Activated B cell treated with CpG ODN at 0.5 μM for 24 hours (primary cell): ENCODE results near the gene RELT. TPM values are rescaled to one million over a fixed set of nuclear protein-coding genes. Genes with fewer than 3 reads are reported as not detected.

Experiments
- ATAC-seq: fragments of 200-7000 bp; cut with Tn5 transposase; one replicate; pipeline ENCODE4 v1.10.0; 2021; ENCODE audit warnings: low read depth, mild to moderate bottlenecking, moderate library complexity
- CTCF ChIA-PET: fragments of 350-600 bp; sonication (Branson Sonifier 250); formaldehyde crosslinking; loops from one replicate; lab custom pipeline; 2021; ENCODE audit warnings: antibody characterized with exemption; lab: Charles Lee
- POLR2A ChIA-PET: fragments of 350-600 bp; sonication (Branson Sonifier 250); formaldehyde crosslinking; loops from one replicate; lab custom pipeline; 2021; ENCODE audit warnings: antibody characterized with exemption; lab: Charles Lee
- DNase-seq: peaks from one replicate; pipeline ENCODE4 v3.0.0; 2022
- H3K27ac Mint-ChIP-seq: one replicate; pipeline ENCODE4 v1.8.0; 2020; ENCODE audit warnings: mixed read lengths
- H3K27me3 Mint-ChIP-seq: one replicate; pipeline ENCODE4 v1.8.0; 2021; ENCODE audit warnings: mixed read lengths
- H3K36me3 Mint-ChIP-seq: one replicate; pipeline ENCODE4 v1.8.0; 2021; ENCODE audit warnings: low read depth, mixed read lengths
- H3K4me1 Mint-ChIP-seq: one replicate; pipeline ENCODE4 v1.8.0; 2021; ENCODE audit warnings: mixed read lengths
- H3K4me3 Mint-ChIP-seq: one replicate; pipeline ENCODE4 v1.8.0; 2020; ENCODE audit warnings: mild to moderate bottlenecking, mixed read lengths
- H3K9me3 Mint-ChIP-seq: one replicate; pipeline ENCODE4 v1.8.0; 2020; ENCODE audit warnings: mixed read lengths
- intact Hi-C: fragments of 100-400 bp; cut with micrococcal nuclease; formaldehyde crosslinking; loops from one replicate; pipeline ENCODE4 v1.15.1; 2024
- total RNA-seq: library from RNA; stranded (reverse); gene quantifications from 2 replicates; pipeline ENCODE4 v1.2.3, GENCODE V29; 2022
- TF ChIP-seq, protein P1 (sequence below): fragments of 200-600 bp; IDR thresholded peaks from one replicate; pipeline ENCODE4 v1.8.0; 2022; ENCODE audit warnings: antibody characterized with exemption, mild to moderate bottlenecking

The RELT gene
- total RNA-seq, 1 donor from 2014 or later = 90.1 TPM

DNA sequence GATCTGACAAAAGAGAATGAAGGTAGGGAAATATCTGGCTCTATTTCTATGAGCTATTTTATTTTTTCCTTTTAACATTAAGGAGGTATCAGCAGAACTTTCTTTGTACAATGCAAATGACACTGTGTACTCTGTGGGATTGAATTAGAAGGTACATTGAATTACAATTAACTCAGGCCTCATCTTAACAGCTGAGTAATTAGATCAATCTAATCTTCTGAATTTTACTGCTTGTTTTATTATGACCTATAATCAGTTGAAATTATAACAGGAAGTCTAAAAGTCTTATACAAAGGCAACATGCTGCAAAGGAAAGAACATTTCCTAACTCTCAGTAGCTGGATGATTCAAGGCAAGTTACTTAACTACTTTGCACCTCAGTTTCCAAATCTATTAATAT, 69.8 kb downstream of the RELT start:
- POLR2A ChIA-PET = no interaction called here
- TF ChIP-seq, protein P1, sequence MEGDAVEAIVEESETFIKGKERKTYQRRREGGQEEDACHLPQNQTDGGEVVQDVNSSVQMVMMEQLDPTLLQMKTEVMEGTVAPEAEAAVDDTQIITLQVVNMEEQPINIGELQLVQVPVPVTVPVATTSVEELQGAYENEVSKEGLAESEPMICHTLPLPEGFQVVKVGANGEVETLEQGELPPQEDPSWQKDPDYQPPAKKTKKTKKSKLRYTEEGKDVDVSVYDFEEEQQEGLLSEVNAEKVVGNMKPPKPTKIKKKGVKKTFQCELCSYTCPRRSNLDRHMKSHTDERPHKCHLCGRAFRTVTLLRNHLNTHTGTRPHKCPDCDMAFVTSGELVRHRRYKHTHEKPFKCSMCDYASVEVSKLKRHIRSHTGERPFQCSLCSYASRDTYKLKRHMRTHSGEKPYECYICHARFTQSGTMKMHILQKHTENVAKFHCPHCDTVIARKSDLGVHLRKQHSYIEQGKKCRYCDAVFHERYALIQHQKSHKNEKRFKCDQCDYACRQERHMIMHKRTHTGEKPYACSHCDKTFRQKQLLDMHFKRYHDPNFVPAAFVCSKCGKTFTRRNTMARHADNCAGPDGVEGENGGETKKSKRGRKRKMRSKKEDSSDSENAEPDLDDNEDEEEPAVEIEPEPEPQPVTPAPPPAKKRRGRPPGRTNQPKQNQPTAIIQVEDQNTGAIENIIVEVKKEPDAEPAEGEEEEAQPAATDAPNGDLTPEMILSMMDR = no peak
- H3K27me3 Mint-ChIP-seq = no peaks in the 10 kb centered on the region
- CTCF ChIA-PET = no interaction called here
- H3K9me3 Mint-ChIP-seq = no peaks in the 10 kb centered on the region
- H3K36me3 Mint-ChIP-seq = no peaks in the 10 kb centered on the region
- intact Hi-C loops = no loop called here
- H3K27ac Mint-ChIP-seq = no peak overlapping the region
- no peak for DNase-seq
- ATAC-seq = no peak
- H3K4me3 Mint-ChIP-seq = no peak overlapping the region
- no peaks in the 10 kb centered on the region for H3K4me1 Mint-ChIP-seq

DNA sequence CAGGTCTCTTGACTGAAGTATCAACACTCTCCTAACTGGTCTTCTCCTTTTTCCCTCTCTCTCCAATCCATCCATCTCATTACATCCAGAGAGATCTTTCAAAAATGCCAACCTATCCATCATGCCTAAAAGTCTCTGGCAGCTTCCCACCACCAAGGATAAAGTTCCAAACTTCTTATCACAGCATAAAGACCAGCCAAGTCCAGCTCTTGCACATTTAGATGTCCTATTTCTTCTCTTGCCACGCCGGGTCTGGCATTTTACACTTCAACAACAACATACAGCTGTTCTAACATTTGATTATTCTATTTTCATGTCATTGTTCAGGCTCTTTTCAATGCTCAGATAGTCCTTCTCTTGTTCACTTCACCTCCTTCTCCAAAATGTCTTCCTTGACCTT, 70.6 kb downstream of the RELT start:
- Mint-ChIP-seq H3K36me3 (no peaks in the 10 kb centered on the region), H3K27ac (no peak overlapping the region), H3K4me3 (no peak overlapping the region), H3K27me3 (no peaks in the 10 kb centered on the region), H3K4me1 (no peaks in the 10 kb centered on the region), H3K9me3 (no peaks in the 10 kb centered on the region)
- ATAC-seq (no peak), DNase-seq (no peak)
- POLR2A ChIA-PET = interaction anchor here (0.7 kb wide), 2 partner anchors 70 to 848 kb away, joined by 7 to 9 read pairs; no protein-coding TSS in a partner anchor
- TF ChIP-seq, protein P1 = no peak
- intact Hi-C loops = no loop called here
- CTCF ChIA-PET = no interaction called here

Other genes with a start within 250 kb of the RELT start
- 176 and 207 TPM in 2 replicates for gene FCHSD2, start 234.1 kb upstream of the RELT start, total RNA-seq
- gene P2RY2, start 158.1 kb upstream of the RELT start, total RNA-seq = 0.22 and 0.42 TPM in 2 replicates
- gene P2RY6, start 104.1 kb upstream of the RELT start, total RNA-seq = 0.22 TPM in 1 of 2 replicates, not detected in the other
- gene ARHGEF17, start 68.1 kb upstream of the RELT start, total RNA-seq = 0.02 TPM in 1 of 2 replicates, not detected in the other
- 14.1 and 16.5 TPM in 2 replicates for gene FAM168A, start 221.7 kb downstream of the RELT start, total RNA-seq